UCSD-AML1 (cell line): ENCODE data around the gene LRRC75B.
"Not testable (repeated sequence)": the region's sequence is repeated elsewhere in the genome, so short reads cannot be mapped to it uniquely, and the experiment has no call there.

Experiments
- DNase-seq: peaks from one replicate; lab custom pipeline; 2025; ENCODE audit not compliant: unreplicated experiment; lab: John Stamatoyannopoulos, UW

The LRRC75B gene, protein sequence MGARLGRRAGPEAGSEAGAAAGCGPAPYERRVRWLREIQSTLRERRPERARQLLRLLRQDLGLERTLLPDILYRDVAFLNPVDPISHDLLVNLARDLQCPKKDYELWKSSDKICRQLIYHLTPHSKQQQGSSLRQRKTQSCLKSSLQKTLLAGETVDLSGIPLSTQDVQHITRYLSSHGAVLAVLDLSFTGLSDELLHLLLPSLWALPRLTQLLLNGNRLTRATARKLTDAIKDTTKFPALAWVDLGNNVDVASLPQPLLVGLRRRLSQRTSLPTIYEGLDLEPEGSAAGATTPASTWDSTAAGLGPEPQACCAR

DNA sequence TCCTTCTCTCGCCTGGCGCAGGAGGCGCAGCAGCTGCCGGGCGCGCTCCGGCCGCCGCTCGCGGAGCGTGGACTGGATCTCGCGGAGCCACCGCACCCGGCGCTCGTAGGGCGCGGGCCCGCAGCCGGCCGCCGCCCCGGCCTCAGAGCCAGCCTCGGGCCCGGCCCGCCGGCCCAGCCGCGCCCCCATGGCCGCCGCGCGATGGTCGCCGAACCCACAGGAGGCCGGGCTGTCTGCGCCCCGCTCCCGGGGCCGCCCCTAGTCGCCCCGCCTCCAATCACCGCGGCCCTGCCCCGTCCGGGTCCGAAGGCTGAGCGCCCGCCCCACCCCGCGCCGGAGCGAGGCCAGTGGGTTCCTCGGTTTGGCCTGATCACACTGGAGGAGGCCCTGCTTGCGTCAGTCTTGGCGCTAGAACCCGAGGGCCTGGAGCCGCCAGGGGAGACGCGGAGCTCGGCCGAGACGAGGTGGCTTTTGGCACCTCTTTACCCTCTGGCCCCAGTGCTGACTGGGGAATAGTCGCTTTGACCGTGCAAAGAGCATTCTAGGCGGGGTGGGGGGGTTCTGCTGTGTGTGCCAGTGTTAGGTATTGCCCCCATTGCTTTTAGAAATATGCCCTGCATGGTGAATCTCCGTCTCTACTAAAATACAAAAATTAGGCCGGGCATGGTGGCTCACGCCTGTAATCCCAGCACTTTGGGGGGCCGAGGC, at the start of gene LRRC75B:
Gene LRRC75B (minus strand): TSS at position 223 of the 708 bp plus-strand sequence. CDS start 34 bp downstream, at position 189.
- peak; percentile 89 for DNase-seq

DNA sequence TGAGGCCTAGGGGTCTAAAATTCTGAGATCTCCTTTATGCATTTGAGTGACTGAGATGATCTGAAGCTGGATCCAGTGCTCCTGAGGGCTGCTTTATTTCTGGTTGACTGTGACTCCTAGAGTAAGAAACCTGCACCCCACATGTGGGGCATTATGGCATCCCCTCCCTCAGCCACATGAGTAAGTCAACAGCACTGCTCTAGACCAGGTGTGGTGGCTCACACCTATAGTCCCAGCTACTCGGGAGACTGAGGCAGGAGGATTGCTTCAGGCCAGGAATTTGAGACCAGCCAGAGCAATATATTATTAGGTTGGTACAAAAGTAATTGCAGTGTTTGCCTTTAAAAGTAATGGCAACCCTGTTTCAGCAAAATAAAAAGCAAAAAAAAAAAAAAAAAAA, 49.4 kb upstream of the LRRC75B start:
- DNase-seq: not testable (repeated sequence)

DNA sequence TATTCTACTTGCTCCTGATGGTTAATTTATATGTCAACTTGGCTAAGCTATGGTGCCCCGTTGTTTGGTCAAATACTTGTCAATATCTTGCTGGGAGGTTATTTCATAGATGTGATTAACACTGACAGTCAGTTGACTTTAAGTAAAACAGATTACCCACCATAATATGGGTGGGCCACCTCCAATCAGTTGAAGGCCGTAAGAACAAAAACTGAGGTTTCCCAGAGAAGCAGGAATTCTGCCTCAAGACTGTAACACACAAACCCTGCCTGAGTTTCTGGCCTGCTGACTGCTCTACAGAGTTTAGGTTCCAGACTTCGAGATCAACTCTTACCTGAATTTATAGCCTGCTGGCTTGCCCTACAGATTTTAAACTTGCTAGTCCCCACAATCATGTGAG, 43.6 kb upstream of the LRRC75B start:
- DNase-seq: not testable (repeated sequence)

DNA sequence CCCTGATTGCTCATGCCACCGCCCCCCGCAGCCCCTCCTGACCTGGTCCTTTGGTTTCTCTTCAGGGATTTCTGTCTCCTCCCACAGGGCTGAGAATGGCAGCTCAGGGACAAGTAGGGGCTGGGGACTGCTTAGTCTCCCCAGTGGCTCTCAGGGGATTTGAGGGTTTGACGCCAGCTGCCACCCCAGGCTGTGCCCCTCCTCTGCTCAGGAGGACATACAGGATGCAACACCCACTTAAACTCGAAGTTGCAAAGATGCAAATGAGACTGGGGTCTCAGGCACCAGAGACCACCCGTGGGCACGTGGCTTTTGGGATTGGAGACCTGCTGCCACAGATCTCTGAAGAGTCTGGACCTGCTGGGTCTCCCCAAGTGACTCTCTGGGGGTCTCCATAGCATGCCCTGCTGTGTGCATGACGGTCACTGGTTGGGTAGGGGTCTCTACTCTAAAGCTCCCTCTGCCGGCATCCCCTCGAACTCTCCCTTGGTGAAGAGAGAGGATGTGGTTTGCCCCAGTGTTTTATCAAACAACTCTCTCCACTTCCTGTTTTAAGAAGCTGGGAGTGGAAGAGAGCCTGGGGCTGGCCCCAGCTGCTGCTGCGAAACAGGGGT, 42.0 kb upstream of the LRRC75B start:
- peak; percentile 44 for DNase-seq

DNA sequence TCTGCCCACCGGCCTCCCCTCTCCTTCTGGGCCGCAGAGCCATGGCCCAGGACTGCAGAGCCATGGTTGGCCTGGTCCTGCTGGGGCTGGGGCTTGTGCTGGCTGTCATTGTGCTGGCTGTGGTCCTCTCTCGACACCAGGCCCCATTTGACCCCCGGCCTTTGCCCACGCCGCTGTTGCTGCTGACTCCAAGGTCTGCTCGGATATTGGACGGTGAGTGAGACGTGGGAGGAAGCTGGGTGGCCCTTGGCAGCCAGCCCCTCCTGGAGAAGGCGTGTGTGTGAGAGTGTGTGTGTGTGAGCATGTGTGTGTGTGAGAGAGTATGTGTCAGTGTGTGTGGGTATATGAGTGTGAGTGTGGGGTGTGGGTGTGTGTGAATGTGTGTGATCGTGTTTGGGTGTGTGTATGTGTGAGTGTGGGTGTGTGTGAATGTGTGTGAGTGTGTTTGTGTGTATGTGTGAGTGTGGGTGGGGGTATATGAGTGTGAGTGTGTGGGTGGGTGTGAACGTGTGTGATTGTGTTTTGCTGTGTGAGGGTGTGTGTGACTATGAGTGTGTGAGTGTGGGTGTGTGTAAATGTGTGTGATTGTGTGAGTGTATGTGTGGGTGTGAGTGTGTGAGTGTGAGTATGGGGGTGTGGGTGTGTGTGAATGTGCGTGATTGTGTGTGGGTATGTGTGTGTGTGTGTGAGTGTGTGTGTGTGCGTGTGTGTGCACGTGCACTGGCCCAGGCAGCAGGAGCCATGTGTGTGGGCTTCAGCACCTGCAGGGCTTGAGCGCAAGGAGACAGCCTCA, 40.6 kb upstream of the LRRC75B start:
- not testable (repeated sequence) for DNase-seq

DNA sequence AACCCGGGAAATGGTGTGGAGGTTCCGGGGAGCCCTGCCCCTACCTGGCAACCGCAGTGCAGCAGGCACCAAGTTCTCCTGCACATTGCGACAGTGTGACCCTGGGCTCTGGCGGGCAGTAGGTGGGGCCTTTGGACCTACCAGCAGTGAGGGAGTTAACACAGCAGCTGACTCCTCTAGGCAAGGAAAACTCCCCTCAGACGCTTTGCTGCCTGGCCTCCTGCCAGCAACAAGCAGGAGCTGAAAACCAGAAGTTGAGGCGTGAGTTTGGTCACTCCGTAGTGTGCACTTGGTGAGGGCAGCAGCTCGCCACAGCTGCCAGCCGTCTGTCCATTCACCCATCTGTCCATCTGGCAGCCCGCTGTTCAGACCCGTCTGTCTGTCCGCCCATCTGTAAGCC, 39.8 kb upstream of the LRRC75B start:
- not testable (repeated sequence) for DNase-seq

DNA sequence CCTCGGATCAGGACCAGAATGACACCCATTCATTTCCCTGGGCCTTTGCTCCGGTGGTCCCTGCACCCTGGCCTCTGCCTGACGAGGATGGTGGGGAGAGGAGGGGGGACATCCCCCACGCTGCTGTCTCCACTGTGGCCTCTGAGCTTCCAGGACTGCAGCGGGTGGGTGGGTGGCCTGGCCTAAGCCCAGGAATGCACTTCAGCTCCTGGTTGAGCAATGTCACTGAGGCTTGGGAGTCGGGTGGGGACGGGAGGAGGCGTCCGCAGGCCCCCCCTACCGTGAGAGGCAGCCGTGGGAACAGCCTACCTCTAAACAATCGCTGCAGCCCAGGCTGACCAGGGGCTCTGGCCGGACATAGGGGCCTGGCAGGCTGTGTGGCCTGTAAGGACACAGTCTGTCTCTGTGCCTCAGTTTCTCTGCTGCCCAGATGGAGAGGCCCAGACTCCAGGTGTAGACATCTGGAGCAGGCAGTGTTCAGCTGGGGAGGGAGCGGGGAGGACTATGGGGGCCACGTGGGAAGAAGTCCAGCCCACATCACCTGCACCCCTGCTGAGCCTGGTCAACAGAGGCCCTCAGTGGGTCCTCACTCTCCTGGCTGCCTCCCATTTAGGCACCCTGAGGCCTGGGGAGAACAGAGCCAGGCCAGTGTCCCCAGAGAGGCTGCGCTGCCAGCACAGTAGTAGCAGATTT, 38.7 kb upstream of the LRRC75B start:
- DNase-seq: not testable (repeated sequence)

DNA sequence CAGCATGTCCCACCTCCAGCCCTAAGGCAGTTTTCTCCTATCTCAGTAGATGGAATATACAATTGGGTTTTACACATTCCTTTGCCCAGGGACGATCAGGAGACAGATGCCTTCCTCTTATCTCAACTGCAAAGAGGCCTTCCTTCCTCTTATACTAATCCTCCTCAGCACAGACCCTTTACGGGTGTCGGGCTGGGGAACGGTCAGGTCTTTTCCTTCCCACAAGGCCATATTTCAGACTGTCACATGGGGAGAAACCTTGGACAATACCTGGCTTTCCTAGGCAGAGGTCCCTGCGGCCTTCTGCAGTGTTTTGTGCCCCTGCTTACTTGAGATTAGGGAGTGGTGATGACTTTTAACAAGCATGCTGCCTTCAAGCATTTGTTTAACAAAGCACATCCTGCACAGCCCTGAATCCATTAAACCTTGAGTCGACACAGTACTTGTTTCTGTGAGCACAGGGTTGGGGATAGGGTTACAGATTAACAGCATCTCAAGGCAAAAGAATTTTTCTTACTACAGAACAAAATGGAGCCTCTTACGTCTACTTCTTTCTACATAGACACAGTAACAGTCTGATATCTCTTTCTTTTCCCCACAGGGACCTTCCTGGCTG, 38.0 kb upstream of the LRRC75B start:
- DNase-seq: not testable (repeated sequence)

DNA sequence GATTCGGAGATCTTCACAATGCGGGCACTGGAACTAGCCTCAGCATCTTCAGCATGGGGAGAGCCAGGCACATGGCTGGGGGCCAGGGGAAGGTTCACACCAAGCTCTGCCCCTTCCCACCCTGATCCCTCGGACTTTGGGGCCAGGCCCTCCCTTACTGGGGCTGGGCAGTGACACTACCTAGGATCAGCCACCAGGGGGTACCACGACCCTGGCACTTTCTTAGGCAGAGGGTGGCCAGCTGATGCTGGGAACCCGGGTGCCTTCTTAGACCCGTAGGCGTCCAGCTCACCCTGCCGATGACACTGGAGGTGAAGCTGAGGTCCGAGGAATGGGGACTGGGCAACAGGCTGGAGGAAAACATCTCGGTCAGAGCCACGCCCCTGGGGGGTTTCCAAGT, 36.2 kb upstream of the LRRC75B start:
- DNase-seq: not testable (repeated sequence)

DNA sequence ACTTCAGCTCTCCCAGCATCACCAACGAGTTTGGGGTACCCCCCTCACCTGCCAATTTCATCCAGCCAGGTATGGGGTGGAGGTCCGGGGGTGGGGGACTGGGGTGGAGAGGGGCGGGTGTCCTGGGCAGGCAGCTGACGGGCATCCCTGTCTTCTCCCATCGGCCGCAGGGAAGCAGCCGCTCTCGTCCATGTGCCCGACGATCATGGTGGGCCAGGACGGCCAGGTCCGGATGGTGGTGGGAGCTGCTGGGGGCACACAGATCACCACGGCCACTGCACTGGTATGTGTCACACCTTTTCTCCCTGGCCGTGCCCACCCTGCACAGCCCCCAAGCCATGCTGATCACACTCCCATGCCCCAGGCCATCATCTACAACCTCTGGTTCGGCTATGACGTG, 35.0 kb upstream of the LRRC75B start:
- not testable (repeated sequence) for DNase-seq

DNA sequence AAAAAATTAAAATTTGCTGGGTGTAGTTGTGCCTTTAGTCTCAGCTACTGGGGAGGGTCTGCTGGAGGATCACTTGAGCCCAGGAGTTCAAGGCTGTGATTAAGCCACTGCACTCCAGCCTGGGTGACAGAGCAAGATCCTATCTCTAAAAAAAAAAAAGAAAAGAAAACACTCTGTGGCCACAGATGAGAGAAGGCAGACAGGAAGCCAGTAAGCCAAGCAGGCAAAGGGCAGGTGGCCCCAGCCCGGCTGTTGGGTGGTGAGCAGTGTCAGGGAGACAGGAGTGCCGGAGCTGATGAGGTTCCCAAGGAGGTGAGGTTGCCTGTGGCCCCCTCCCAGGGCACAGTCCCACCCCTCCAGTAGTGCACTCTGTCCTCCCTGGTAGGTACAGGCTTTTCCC, 29.7 kb upstream of the LRRC75B start:
- not testable (repeated sequence) for DNase-seq

DNA sequence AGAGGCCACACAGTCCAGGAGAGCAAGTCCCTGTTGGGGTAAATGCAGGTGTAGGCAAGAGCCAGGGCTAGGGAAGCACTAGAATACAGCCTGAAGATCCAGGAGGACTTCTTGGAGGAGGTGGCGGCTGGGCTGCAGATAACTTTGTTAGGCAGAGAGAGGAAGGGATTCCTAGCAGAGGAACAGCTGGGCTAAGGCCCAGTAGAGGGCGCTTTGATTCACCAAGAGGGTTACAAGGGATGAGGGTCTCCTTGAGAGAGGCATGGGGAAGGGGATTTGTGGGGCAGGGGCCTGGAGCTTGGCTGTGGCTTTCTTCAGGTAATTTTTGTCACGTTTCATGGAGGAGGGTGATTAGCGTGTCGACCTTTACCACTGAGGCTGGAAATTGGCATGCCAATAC, 28.4 kb upstream of the LRRC75B start:
- not testable (repeated sequence) for DNase-seq

DNA sequence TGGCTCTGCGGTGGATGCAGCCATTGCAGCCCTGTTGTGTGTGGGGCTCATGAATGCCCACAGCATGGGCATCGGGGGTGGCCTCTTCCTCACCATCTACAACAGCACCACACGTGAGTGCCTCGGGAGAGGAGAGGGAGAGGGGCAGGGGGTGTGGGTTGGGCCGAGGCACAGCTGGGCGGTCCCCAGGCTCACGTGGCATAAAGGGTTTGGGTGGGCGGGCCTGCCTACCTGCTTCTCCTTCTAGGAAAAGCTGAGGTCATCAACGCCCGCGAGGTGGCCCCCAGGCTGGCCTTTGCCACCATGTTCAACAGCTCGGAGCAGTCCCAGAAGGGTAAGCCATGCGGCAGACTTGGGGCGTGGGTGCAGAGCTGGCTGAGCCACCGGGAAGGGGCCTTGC, 21.9 kb upstream of the LRRC75B start:
- not testable (repeated sequence) for DNase-seq

DNA sequence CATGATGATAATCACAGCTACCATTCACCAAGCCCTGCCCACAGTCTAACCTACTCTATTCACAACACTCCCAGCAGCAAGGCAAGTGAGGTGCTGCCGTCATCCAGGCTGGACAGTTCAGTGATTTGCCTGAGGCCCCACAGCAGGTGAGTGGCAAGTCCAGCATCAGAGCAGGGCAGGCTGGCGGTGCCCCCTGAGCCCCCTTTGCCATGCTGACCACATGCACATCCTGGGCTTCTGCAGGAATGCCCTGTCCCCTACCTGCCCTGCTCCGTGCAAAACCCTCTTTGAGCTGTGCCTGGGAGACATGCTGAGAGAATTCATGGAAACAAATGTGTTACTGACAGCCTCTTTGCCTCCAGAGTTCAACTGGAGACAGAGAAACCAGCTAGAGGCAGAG, 17.0 kb upstream of the LRRC75B start:
- not testable (repeated sequence) for DNase-seq

DNA sequence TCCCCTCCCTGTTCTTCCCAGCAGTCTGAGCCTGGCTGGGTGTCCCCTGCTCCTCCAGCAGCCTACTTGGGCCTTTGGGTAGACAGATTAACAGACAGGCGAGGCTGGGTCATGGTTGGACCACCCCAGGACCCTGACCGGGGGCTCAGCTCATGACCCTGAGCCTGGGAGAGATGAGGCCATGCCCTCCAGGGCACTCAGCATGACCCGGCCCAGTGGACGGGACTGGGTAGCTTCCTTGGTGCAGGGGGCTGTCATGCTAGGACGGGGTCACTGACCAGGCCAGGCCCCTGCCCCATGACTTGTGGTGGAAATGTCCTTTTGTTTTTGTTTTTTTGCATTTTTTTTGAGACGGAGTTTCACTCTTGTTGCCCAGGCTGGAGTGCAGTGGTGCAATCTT, 15.5 kb upstream of the LRRC75B start:
- DNase-seq: not testable (repeated sequence)

DNA sequence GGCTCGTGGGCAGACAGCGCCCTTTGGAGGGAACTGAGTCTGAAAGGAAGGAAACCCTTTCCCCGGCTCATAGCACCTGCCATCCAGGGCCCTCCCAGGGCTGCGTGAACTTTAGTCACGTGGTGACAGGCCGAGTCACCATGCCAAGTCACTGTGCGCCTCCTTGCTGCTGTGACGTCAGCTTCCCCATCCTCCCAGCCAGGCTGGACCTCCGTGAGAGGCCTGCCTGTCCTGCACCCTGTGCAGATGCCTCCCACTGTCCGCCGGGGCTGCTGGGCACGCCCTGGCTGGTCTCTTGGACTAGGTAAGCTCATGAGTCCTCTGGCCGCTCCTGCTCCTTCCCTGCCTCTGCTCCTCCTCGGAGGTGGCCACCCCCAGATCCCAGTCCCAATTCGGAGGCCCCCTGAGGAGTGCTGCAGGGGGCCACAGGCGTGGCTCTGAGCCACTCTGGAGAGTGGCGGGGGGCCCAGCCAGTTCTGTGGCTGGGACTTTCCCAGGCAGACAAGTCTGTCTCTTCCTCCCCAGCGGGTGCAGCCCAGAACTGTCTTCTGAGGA, 14.6 kb upstream of the LRRC75B start:
- peak; percentile 76 for DNase-seq

DNA sequence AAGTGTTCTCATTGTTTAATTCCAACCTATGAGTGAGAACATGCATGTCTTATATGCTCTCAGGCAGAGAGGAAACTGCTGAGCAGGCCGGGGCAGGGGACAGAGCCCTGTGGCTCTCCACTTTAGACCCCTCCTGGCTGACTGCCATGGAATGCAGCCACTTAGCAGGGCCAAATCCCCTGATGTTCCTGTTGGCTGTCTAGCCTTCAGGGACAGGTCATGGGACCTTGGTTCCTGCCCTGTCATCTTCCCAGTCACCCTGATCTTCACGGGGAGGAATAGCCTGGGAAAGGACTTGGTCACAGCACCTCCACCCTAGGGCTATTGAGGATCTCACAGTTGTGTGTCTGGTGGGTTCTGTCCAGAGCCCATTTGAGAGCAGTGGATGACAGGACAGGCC, 13.5 kb upstream of the LRRC75B start:
- DNase-seq: not testable (repeated sequence)

DNA sequence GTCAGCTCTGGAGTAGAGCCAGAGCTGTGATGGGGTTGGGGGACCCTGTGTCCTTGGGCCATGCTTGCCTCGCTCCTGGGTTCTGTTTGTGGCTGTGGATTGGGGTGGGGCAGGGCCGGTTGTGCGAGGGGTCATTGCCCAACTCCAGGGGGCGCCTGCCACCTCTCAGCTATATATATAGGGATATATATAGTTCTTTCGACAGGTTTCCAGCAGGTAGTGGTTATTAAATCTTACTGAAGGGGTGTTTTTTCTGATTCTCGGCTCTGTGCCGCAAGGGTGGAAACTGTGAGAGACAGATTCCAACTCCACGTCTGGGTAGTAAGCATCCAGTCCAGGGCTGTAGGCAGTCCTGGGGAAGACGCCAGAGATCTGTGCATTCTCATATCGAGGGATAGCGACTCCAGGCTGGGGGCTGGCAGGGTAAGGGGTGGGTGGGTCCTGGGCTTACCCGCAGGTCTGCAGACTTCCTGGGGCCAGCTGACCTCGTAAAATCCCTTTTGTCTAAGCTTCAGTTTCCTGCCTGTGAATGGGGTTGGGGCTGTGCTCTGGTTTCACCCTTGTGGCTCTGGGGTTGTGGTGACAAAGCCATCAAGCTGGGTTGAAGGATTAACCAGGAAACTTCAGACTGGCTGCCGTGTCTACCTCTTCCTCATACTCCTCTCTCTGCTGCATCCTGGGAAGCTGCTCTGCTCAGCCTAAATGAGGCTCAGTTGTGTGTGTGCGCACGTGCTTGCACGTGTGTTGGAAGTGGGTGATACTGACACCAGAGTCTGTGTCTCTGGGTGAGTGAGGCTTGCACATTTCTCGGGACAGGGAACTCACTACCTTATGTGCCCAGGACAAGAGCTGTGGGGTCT, 11.1 kb upstream of the LRRC75B start:
- DNase-seq: peak; percentile 73
